Gastroesophageal sphincter (tissue), 3 donors: Measurements from ENCODE around the gene NMD3.

ENCODE experiments used
- EP300 ChIP-seq: sonication (generic); formaldehyde crosslinking; IDR thresholded peaks from one replicate; pipeline ENCODE4 v1.6.1; 2017; ENCODE audit warnings: antibody characterized with exemption, mild to moderate bottlenecking
- POLR2A ChIP-seq, 2 donors: fragments of 450-650 bp; IDR thresholded peaks; one replicate each; pipeline ENCODE4 v1.6.1; 2017; ENCODE audit warnings: antibody characterized with exemption in 2 of 2, mild to moderate bottlenecking in 2 of 2, moderate library complexity in 1 of 2
- POLR2AphosphoS5 ChIP-seq: sonication (generic); formaldehyde crosslinking; IDR thresholded peaks from one replicate; pipeline ENCODE4 v1.6.1; 2017; ENCODE audit warnings: antibody characterized with exemption
- TF ChIP-seq, protein P1 (sequence below), 4 experiments: fragments of 200-600 bp in 2 of 4; fragments of 450-650 bp in 2 of 4; sonication (generic) in 1 of 4; IDR thresholded peaks; one replicate each; pipeline ENCODE4 v1.5.1; 2017 to 2019; ENCODE audit warnings: antibody characterized with exemption in 4 of 4, mild to moderate bottlenecking in 2 of 4, moderate library complexity in 2 of 4

GRCh38 chr3:161197855-161198850 lies 23.0 kb upstream of the NMD3 start:
- TF ChIP-seq, protein P1, sequence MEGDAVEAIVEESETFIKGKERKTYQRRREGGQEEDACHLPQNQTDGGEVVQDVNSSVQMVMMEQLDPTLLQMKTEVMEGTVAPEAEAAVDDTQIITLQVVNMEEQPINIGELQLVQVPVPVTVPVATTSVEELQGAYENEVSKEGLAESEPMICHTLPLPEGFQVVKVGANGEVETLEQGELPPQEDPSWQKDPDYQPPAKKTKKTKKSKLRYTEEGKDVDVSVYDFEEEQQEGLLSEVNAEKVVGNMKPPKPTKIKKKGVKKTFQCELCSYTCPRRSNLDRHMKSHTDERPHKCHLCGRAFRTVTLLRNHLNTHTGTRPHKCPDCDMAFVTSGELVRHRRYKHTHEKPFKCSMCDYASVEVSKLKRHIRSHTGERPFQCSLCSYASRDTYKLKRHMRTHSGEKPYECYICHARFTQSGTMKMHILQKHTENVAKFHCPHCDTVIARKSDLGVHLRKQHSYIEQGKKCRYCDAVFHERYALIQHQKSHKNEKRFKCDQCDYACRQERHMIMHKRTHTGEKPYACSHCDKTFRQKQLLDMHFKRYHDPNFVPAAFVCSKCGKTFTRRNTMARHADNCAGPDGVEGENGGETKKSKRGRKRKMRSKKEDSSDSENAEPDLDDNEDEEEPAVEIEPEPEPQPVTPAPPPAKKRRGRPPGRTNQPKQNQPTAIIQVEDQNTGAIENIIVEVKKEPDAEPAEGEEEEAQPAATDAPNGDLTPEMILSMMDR (IDR thresholded peaks at IDR 0.05) = no peak
- no peak for TF ChIP-seq EP300
- no peak for TF ChIP-seq POLR2AphosphoS5
- TF ChIP-seq POLR2A (IDR thresholded peaks at IDR 0.05) = no peak
